SK-N-SH (cell line): Measurements from ENCODE around the gene RREB1. TPM values are rescaled to one million over a fixed set of nuclear protein-coding genes. Genes with fewer than 3 reads are reported as not detected.

Experiments used
- CTCF ChIA-PET: fragments of 300-600, 350-600 bp; formaldehyde crosslinking; extraction: SDS; loops from one replicate; lab custom pipeline; 2021; lab: Yijun Ruan, JAX
- POLR2A ChIA-PET: fragments of 350-600 bp; sonication (Branson Sonifier 250); formaldehyde crosslinking; extraction: SDS; loops from one replicate; lab custom pipeline; 2020; ENCODE audit warnings: antibody characterized with exemption, inconsistent platforms; lab: Yijun Ruan, JAX
- DNase-seq: peaks from one replicate; pipeline ENCODE4 v3.0.0; 2012
- H2AFZ ChIP-seq: fragments of 200-600 bp; sonication (generic); 2 replicates; pipeline ENCODE4 v1.8.1; 2016; ENCODE audit warnings: antibody characterized with exemption, mild to moderate bottlenecking, low read depth
- H3F3A ChIP-seq: fragments of 200-600 bp; sonication (generic); replicated peaks from 2 replicates; pipeline ENCODE3; 2016; ENCODE audit warnings: antibody characterized with exemption, mild to moderate bottlenecking; ENCODE audit not compliant: insufficient read depth
- H3K27ac ChIP-seq, 2 experiments: fragments of 200-500 bp in 1 of 2; fragments of 200-600 bp in 1 of 2; sonication (Bioruptor generic) in 1 of 2; sonication (generic), shearing (Covaris generic) in 1 of 2; 2 replicates each; pipeline versions ENCODE4 v1.5.1 to v1.6.1; 2014 to 2016; ENCODE audit warnings: low read depth in 2 of 2, inconsistent platforms in 1 of 2, low read length in 1 of 2, mild to moderate bottlenecking in 1 of 2, mixed read lengths in 1 of 2
- H3K27me3 ChIP-seq: fragments of 200-600 bp; sonication (generic), shearing (Covaris generic); 2 replicates; pipeline ENCODE4 v1.6.1; 2016; ENCODE audit warnings: mixed run types; ENCODE audit not compliant: insufficient read depth
- H3K36me3 ChIP-seq, 2 experiments: fragments of 200-500 bp in 1 of 2; fragments of 200-600 bp in 1 of 2; sonication (Bioruptor generic) in 1 of 2; sonication (generic) in 1 of 2; replicated peaks in 1 of 2; 2 replicates each; pipeline versions ENCODE3 to v1.5.1; 2014 to 2016; ENCODE audit warnings: low read length in 1 of 2, mild to moderate bottlenecking in 1 of 2; ENCODE audit not compliant: insufficient read depth in 2 of 2, control insufficient read depth in 1 of 2
- H3K4me1 ChIP-seq, 2 experiments: fragments of 200-500 bp in 1 of 2; fragments of 200-600 bp in 1 of 2; sonication (Bioruptor generic) in 1 of 2; sonication (generic), shearing (Covaris generic) in 1 of 2; 2 replicates each; pipeline versions ENCODE4 v1.5.1 to v1.6.1; 2014 to 2016; ENCODE audit warnings: low read depth in 1 of 2, low read length in 1 of 2, mixed run types in 1 of 2; ENCODE audit not compliant: insufficient read depth in 2 of 2, control insufficient read depth in 1 of 2
- H3K4me2 ChIP-seq: fragments of 200-600 bp; sonication (generic), shearing (Covaris generic); 2 replicates; pipeline ENCODE4 v1.6.1; 2017; ENCODE audit warnings: mixed run types
- H3K4me3 ChIP-seq, 2 experiments: fragments of 200-500 bp in 1 of 2; fragments of 200-600 bp in 1 of 2; sonication (Bioruptor generic) in 1 of 2; sonication (generic), shearing (Covaris generic) in 1 of 2; 2 replicates each; pipeline versions ENCODE4 v1.5.1 to v1.8.1; 2014 to 2016; ENCODE audit warnings: low read depth in 2 of 2, inconsistent platforms in 1 of 2, low read length in 1 of 2, mild to moderate bottlenecking in 1 of 2, mixed read lengths in 1 of 2, moderate library complexity in 1 of 2
- H3K79me2 ChIP-seq: fragments of 200-600 bp; sonication (generic); 2 replicates; pipeline ENCODE4 v1.8.1; 2017; ENCODE audit warnings: mild to moderate bottlenecking; ENCODE audit not compliant: insufficient read depth
- H3K9ac ChIP-seq: fragments of 200-600 bp; sonication (generic); 2 replicates; pipeline ENCODE4 v1.6.1; 2017; ENCODE audit warnings: mixed run types
- H3K9me2 ChIP-seq: fragments of 200-600 bp; sonication (generic); 2 replicates; pipeline ENCODE4 v1.6.1; 2017; ENCODE audit warnings: mixed run types
- H3K9me3 ChIP-seq: fragments of 200-600 bp; sonication (generic); 2 replicates; pipeline ENCODE4 v1.6.1; 2017; ENCODE audit warnings: mixed run types, mild to moderate bottlenecking, moderate library complexity
- H4K20me1 ChIP-seq: fragments of 200-600 bp; sonication (generic); 2 replicates; pipeline ENCODE4 v1.6.1; 2017; ENCODE audit warnings: mild to moderate bottlenecking, mixed run types; ENCODE audit not compliant: insufficient read depth
- CHD2 ChIP-seq: fragments of 150-350 bp; IDR thresholded peaks from 2 replicates; pipeline ENCODE4 v1.6.1; 2018; ENCODE audit warnings: low read length; ENCODE audit not compliant: partially characterized antibody
- ELF1 ChIP-seq: IDR thresholded peaks from 2 replicates; pipeline ENCODE4 v1.4.0; 2012
- EP300 ChIP-seq, 2 experiments: IDR thresholded peaks; 2 replicates each; pipeline versions ENCODE4 v1.4.0 to v1.6.1; 2012; ENCODE audit warnings: borderline replicate concordance in 1 of 2, low read depth in 1 of 2, low read length in 1 of 2
- EZH2phosphoT487 ChIP-seq: fragments of 200-600 bp; sonication (generic); IDR thresholded peaks from 2 replicates; pipeline ENCODE4 v1.6.1; 2017; ENCODE audit warnings: low read depth, mixed run types, mild to moderate bottlenecking, antibody characterized with exemption, moderate library complexity, borderline replicate concordance
- FOSL2 ChIP-seq: IDR thresholded peaks from 2 replicates; pipeline ENCODE4 v1.4.0; 2012; ENCODE audit warnings: low read depth, mild to moderate bottlenecking, moderate library complexity, borderline replicate concordance
- FOXJ3 ChIP-seq: sonication (generic); formaldehyde crosslinking; IDR thresholded peaks from 2 replicates; pipeline ENCODE4 v1.5.1; 2020; ENCODE audit warnings: mild to moderate bottlenecking, missing genetic modification reagents
- GABPA ChIP-seq: IDR thresholded peaks from 2 replicates; pipeline ENCODE4 v1.4.0; 2012; ENCODE audit warnings: low read depth, mild to moderate bottlenecking
- MEF2A ChIP-seq: IDR thresholded peaks from 2 replicates; pipeline ENCODE4 v1.4.0; 2012; ENCODE audit warnings: low read depth, borderline replicate concordance
- MXI1 ChIP-seq: IDR thresholded peaks from 2 replicates; pipeline ENCODE4 v1.6.1; 2012; ENCODE audit warnings: mild to moderate bottlenecking, low read depth, low read length, improper control_type of control experiment
- NFIC ChIP-seq: IDR thresholded peaks from 2 replicates; pipeline ENCODE4 v1.4.0; 2012; ENCODE audit warnings: borderline replicate concordance
- NRF1 ChIP-seq: IDR thresholded peaks from 2 replicates; pipeline ENCODE4 v1.6.1; 2012; ENCODE audit warnings: low read depth, mild to moderate bottlenecking, low read length
- POLR2AphosphoS5 ChIP-seq: IDR thresholded peaks from 2 replicates; pipeline ENCODE4 v1.6.1; 2012; ENCODE audit warnings: low read depth, low read length
- RXRA ChIP-seq: IDR thresholded peaks from 2 replicates; pipeline ENCODE4 v1.4.0; 2012; ENCODE audit warnings: low read depth, mild to moderate bottlenecking, borderline replicate concordance
- TCF12 ChIP-seq: IDR thresholded peaks from 2 replicates; pipeline ENCODE4 v1.4.0; 2012
- TEAD4 ChIP-seq: IDR thresholded peaks from 2 replicates; pipeline ENCODE4 v1.4.0; 2012; ENCODE audit warnings: mild to moderate bottlenecking, borderline replicate concordance; ENCODE audit not compliant: insufficient read depth
- WGBS: methylation state at CpG from one replicate; pipeline ENCODE4 v1.1.6; 2017; ENCODE audit warnings: low lambda C conversion rate; 5-methylcytosine and 5-hydroxymethylcytosine counted together
- polyA plus RNA-seq, 3 experiments: library from polyadenylated mRNA; depleted of rRNA; stranded (reverse); fragments of >200 nt; gene quantifications; 2 replicates each; pipeline ENCODE4 v1.2.3, GENCODE V29; 2012
- TF ChIP-seq, protein P1 (sequence below): IDR thresholded peaks from 2 replicates; pipeline ENCODE4 v1.6.1; 2012; ENCODE audit warnings: mild to moderate bottlenecking, low read depth, low read length, moderate library complexity
- TF ChIP-seq, protein P2 (sequence below): IDR thresholded peaks from 2 replicates; pipeline ENCODE4 v1.4.0; 2012; ENCODE audit warnings: low read depth, borderline replicate concordance

The RREB1 gene
- polyA plus RNA-seq, 1 of the 3 experiments (the other 2 are of a cell fraction), result 2.0 TPM

DNA sequence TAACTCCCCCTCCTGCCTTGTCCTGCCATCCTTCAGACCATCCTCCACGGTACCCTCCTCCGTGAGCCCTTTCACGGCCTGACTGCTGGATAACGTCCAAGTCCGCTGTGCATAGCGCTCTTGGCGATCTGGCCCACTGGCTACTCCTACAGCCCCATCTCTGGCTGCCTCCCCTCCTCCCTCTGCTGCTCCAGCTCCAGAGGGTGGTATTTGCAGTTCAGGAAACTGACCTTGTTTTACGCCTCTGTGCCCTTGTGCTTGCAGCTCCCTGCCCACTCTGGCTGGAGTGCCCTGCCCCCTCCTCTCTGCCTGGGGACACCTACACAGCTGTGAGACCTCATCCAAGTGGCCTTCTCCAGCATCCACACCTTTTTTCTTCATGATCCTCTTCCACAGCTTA lies 6.5 kb upstream of the RREB1 start:
- 69% methylated on average over 8 of the region's 8 CpGs for WGBS
- no peaks in the 10 kb centered on the region for H3K4me1 ChIP-seq
- ChIA-PET CTCF (interaction anchor here (1.2 kb wide), 1 partner anchor 424 kb away, joined by 3 read pairs; no protein-coding TSS in a partner anchor), POLR2A (no interaction called here)
- no peak for DNase-seq
- H3K4me2 ChIP-seq, result no peak overlapping the region
- no peak overlapping the region for H3K4me3 ChIP-seq
- no peaks in the 10 kb centered on the region for H3K36me3 ChIP-seq
- no peak overlapping the region for H3K27ac ChIP-seq
- no peaks in the 10 kb centered on the region for H3K79me2 ChIP-seq
- no peaks in the 10 kb centered on the region for H3K27me3 ChIP-seq
- no peaks in the 10 kb centered on the region for H3K9me3 ChIP-seq
- H3K9ac ChIP-seq, result no peak overlapping the region
- H4K20me1 ChIP-seq, result no peaks in the 10 kb centered on the region
- no peaks in the 10 kb centered on the region for H3K9me2 ChIP-seq
- H3F3A ChIP-seq, result peaks cover 3% of the 10 kb centered on the region
- H2AFZ ChIP-seq, result no peak overlapping the region
- TF ChIP-seq MXI1 (no peak), CHD2 (no peak), EP300 (IDR thresholded peaks at IDR 0.05; ENCODE audit: borderline replicate concordance in 1 of 2, low read depth in 1 of 2, low read length in 1 of 2) (no peak), RXRA (no peak), FOXJ3 (CRISPR knock-in tag) (no peak)

DNA sequence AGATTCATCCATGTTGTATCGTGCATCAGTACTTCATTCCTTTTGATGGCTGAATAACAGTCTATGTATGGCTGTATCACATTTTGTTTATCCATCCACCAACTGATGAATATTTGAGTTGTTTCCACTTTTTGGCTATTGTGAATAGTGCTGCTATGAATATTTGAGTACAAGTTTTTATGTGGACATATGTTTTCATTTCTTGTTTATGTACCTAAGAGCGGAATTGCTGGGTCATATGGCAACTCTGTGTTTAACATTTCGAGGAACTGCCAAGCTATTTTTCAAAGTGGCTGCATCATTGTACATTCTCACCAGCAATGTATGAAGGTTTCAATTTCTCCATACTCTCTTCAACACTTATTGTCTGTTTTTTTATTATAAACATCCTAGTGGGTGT lies 3.0 kb upstream of the RREB1 start:
- no peak for TF ChIP-seq TCF12
- TF ChIP-seq, protein P1, sequence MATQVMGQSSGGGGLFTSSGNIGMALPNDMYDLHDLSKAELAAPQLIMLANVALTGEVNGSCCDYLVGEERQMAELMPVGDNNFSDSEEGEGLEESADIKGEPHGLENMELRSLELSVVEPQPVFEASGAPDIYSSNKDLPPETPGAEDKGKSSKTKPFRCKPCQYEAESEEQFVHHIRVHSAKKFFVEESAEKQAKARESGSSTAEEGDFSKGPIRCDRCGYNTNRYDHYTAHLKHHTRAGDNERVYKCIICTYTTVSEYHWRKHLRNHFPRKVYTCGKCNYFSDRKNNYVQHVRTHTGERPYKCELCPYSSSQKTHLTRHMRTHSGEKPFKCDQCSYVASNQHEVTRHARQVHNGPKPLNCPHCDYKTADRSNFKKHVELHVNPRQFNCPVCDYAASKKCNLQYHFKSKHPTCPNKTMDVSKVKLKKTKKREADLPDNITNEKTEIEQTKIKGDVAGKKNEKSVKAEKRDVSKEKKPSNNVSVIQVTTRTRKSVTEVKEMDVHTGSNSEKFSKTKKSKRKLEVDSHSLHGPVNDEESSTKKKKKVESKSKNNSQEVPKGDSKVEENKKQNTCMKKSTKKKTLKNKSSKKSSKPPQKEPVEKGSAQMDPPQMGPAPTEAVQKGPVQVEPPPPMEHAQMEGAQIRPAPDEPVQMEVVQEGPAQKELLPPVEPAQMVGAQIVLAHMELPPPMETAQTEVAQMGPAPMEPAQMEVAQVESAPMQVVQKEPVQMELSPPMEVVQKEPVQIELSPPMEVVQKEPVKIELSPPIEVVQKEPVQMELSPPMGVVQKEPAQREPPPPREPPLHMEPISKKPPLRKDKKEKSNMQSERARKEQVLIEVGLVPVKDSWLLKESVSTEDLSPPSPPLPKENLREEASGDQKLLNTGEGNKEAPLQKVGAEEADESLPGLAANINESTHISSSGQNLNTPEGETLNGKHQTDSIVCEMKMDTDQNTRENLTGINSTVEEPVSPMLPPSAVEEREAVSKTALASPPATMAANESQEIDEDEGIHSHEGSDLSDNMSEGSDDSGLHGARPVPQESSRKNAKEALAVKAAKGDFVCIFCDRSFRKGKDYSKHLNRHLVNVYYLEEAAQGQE, result no peak
- TF ChIP-seq, protein P2, sequence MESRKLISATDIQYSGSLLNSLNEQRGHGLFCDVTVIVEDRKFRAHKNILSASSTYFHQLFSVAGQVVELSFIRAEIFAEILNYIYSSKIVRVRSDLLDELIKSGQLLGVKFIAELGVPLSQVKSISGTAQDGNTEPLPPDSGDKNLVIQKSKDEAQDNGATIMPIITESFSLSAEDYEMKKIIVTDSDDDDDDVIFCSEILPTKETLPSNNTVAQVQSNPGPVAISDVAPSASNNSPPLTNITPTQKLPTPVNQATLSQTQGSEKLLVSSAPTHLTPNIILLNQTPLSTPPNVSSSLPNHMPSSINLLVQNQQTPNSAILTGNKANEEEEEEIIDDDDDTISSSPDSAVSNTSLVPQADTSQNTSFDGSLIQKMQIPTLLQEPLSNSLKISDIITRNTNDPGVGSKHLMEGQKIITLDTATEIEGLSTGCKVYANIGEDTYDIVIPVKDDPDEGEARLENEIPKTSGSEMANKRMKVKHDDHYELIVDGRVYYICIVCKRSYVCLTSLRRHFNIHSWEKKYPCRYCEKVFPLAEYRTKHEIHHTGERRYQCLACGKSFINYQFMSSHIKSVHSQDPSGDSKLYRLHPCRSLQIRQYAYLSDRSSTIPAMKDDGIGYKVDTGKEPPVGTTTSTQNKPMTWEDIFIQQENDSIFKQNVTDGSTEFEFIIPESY, result no peak
- no peak for TF ChIP-seq EZH2phosphoT487
- no peak for TF ChIP-seq POLR2AphosphoS5
- TF ChIP-seq MEF2A, result no peak
- TF ChIP-seq NRF1, result no peak
- TF ChIP-seq TEAD4, result no peak
- TF ChIP-seq NFIC, result no peak
- no peak for TF ChIP-seq ELF1
- no peak for TF ChIP-seq GABPA
- no peak for TF ChIP-seq FOSL2
- CTCF ChIA-PET, result no interaction called here
- Histone ChIP-seq H3K4me3 (no peak overlapping the region), H2AFZ (no peak overlapping the region), H3K4me2 (no peak overlapping the region), H3K36me3 (no peaks in the 10 kb centered on the region), H3K27ac (no peak overlapping the region), H3K79me2 (peaks cover 8% of the 10 kb centered on the region), H4K20me1 (peaks cover 1% of the 10 kb centered on the region; the same call in 1 of the 2 replicates), H3K9me3 (no peaks in the 10 kb centered on the region), H3K4me1 (no peaks in the 10 kb centered on the region; a peak in 2 of 4 replicates), H3K9ac (no peak overlapping the region), H3K9me2 (no peaks in the 10 kb centered on the region), H3F3A (peaks cover 3% of the 10 kb centered on the region), H3K27me3 (no peaks in the 10 kb centered on the region)
- 63% methylated on average over 3 of the region's 3 CpGs for WGBS
- POLR2A ChIA-PET, result no interaction called here
- no peak for DNase-seq
